Pancreas (tissue), 10 donors: ENCODE data around the gene MTHFD1L. TPM values are rescaled to one million over a fixed set of nuclear protein-coding genes. Genes with fewer than 3 reads are reported as not detected.

ENCODE experiments used
- ATAC-seq, 4 donors: fragments of 200-7000 bp; cut with Tn5 transposase; one replicate each; pipeline versions ENCODE4 v1.8.0 to v1.9.1; 2020; ENCODE audit warnings: mild to moderate bottlenecking in 4 of 4, moderate library complexity in 4 of 4
- DNase-seq, 6 donors: peaks; one replicate each; pipeline ENCODE4 v3.0.0-alpha.2; 2020
- FAIRE-seq: peaks from 2 replicates; lab custom pipeline; 2012; peaks lifted over from hg19 to GRCh38; lab: Jason Lieb, UNC
- H3K27ac ChIP-seq, 4 donors: fragments of 200-600 bp; sonication (generic); 1 replicate in 3 of 4; 2 replicates in 1 of 4; pipeline versions ENCODE4 v1.5.0 to v1.8.0; 2020
- H3K27me3 ChIP-seq, 4 donors: fragments of 200-600 bp; one replicate each; pipeline ENCODE4 v1.8.0; 2021
- H3K36me3 ChIP-seq, 3 donors: fragments of 200-600 bp; sonication (generic) in 1 of 3; one replicate each; pipeline versions ENCODE4 v1.5.0 to v1.8.0; 2020 to 2021
- H3K4me1 ChIP-seq, 3 donors: fragments of 200-600 bp; one replicate each; pipeline ENCODE4 v1.8.0; 2021
- H3K4me3 ChIP-seq, 4 donors: fragments of 200-600 bp; sonication (generic) in 2 of 4; one replicate each; pipeline versions ENCODE4 v1.5.0 to v1.8.0; 2020 to 2021
- H3K9me3 ChIP-seq, 4 donors: fragments of 200-600 bp; one replicate each; pipeline ENCODE4 v1.8.0; 2021
- WGBS, 2 donors: extraction: QIAGEN DNeasy Blood & Tissue Kit; methylation state at CpG; one replicate each; pipeline ENCODE4 v1.1.7; 2013; 5-methylcytosine and 5-hydroxymethylcytosine counted together
- intact Hi-C, 3 donors: fragments of 100-400 bp; cut with DNase I; formaldehyde crosslinking; loops; one replicate each; pipeline versions ENCODE4 v1.11.1 to v1.14.2; 2022
- polyA plus RNA-seq, 2 donors: library from polyadenylated mRNA; stranded (reverse); fragments of 200-250 nt; gene quantifications; one replicate each; pipeline ENCODE4 v1.2.3, GENCODE V29; 2013
- total RNA-seq, 6 donors: library from RNA; stranded (reverse); fragmentation: NEBNext Ultra II Directional in 4 of 6; extraction: Animal tissue kit (Norgen Biotek cat#: 25700) in 4 of 6; gene quantifications; one replicate each; pipeline versions ENCODE4 v1.2.1 to v1.2.4, GENCODE V29; 2021 to 2023
- TF ChIP-seq, protein P1 (sequence below), 4 donors: fragments of 200-600 bp; sonication (generic) in 3 of 4; IDR thresholded peaks; one replicate each; pipeline versions ENCODE4 v1.5.0 to v1.8.0; 2021; ENCODE audit warnings: antibody characterized with exemption in 4 of 4
- donor health status: healthy with polysubstance abuse.
- donor health status: DM: no; HTN: no; CAD: no; lungs with moderate emphysema.
- donor health status: DM: no; HTN: no; CAD: no.
- donor health status: control.
- donor health status: control.
- donor health status: Bipolar disorder and iron deficiency.
- donor health status: DM: yes; HTN: yes; CAD: no.
- donor health status: DM: no; HTN: no; CAD: no.
- donor health status: DM: no; HTN: no; CAD: no.
- donor health status: DM: yes; HTN: yes; CAD: no.

Gene MTHFD1L
- total and polyA plus RNA-seq, 8 donors: 3.2 to 26.5 (median 9.0) TPM

DNA sequence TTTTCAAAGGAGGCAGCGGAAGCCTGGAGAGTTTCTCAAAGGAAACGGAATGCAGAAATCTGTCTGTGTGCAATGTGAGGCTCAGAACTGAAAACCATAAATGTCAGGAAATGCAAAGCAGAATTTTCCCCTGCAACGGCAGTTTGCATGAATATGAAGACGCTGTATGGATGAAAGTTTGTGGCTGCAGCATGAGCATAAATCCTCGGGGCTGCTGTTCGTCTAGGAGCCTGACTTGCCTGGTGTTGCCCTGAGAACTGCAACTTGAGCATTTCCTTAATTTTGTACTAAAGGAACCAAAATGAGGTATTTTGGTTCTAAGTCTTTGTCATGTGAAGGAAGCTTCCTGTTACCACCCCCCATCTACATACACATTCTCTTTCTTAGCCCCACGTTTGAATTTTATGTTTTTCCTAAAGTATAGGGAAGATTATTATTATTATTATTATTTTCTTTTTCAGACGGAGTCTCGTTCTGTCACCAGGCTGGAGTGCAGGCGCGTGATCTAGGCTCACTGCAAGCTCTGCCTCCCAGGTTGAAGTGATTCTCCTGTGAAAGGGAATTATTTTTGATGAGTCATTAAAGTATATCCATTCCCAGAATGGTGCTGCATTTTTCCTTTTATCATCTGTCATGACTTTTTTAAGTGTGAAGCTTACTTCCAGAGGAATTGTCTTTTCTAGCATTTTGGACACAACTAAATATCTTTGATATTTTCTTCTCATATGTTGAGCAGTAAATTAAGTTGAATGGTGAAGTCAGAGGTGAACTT, 33.1 kb downstream of the MTHFD1L start:
- Histone ChIP-seq H3K4me3 (no peak overlapping the region), H3K27me3 (no peaks in the 10 kb centered on the region), H3K9me3 (no peaks in the 10 kb centered on the region), H3K4me1 (no peaks in the 10 kb centered on the region), H3K27ac (no peak overlapping the region), H3K36me3 (no peaks in the 10 kb centered on the region)
- ATAC-seq (peak in 1 of 4 donors; percentile 27), FAIRE-seq (no peak), DNase-seq (no peak)
- TF ChIP-seq, protein P1, sequence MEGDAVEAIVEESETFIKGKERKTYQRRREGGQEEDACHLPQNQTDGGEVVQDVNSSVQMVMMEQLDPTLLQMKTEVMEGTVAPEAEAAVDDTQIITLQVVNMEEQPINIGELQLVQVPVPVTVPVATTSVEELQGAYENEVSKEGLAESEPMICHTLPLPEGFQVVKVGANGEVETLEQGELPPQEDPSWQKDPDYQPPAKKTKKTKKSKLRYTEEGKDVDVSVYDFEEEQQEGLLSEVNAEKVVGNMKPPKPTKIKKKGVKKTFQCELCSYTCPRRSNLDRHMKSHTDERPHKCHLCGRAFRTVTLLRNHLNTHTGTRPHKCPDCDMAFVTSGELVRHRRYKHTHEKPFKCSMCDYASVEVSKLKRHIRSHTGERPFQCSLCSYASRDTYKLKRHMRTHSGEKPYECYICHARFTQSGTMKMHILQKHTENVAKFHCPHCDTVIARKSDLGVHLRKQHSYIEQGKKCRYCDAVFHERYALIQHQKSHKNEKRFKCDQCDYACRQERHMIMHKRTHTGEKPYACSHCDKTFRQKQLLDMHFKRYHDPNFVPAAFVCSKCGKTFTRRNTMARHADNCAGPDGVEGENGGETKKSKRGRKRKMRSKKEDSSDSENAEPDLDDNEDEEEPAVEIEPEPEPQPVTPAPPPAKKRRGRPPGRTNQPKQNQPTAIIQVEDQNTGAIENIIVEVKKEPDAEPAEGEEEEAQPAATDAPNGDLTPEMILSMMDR (IDR thresholded peaks at IDR 0.05): no peak
- WGBS, 2 donors: 86 to 87% methylated on average over 11 of the region's 11 CpGs
- intact Hi-C loops: loop anchor here in 2 of 3 donors (5.0 to 10.0 kb wide), 2 partner anchors 434 to 436 kb away; no protein-coding TSS in a partner anchor

DNA sequence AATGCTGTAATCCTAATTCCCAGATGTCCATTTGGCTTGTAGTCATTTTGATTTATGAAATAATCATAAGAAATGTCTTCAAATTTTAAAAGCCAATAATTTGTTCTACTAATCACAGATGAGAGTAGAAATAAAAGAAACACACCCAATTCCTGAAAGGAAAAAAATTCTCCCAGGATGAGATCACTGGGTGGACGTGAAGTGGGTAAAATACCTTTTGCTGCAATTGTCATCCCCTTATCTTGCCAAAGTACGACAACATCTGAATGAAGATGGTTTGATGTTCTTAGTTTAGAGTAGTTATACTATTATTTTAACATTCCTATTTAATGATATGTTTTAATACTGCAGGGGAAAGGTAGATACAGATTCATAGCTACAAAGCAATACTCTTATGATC, 33.7 kb downstream of the MTHFD1L start:
- ATAC-seq (no peak), FAIRE-seq (no peak)
- 86% methylated on average over 2 of the region's 2 CpGs for WGBS, 2 donors

DNA sequence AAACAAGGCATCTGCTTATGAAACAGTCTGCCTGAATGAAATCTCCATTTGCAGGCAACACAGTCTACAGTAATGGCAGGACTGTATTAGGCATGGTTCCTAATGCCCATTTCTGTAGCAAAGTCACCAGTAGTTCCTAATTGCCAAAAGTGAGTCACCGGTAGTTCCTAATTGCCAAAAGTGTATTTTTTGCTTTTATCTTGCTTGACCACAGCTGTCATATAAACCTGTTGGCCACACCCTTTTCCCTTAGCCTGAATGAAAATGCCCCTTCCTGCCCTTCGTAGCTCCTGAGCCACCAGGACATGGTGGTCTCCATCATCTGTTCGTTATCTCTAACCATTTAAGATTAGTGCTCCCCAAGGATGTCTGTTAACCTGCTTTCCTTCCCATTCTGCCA, 34.5 kb downstream of the MTHFD1L start:
- no peak for ATAC-seq
- FAIRE-seq: no peak
- H3K4me3 ChIP-seq: no peak overlapping the region
- no peaks in the 10 kb centered on the region for H3K27me3 ChIP-seq
- H3K4me1 ChIP-seq: no peaks in the 10 kb centered on the region
- DNase-seq: no peak
- H3K36me3 ChIP-seq: no peaks in the 10 kb centered on the region
- no peak overlapping the region for H3K27ac ChIP-seq
- TF ChIP-seq, protein P1 (IDR thresholded peaks at IDR 0.05): no peak
- intact Hi-C loops: no loop called here
- WGBS, 2 donors: 90 to 94% methylated on average over 3 of the region's 3 CpGs
- no peaks in the 10 kb centered on the region for H3K9me3 ChIP-seq

More for the DNA sequence above, 33.7 kb downstream of the MTHFD1L start:
- Histone ChIP-seq H3K4me1 (no peaks in the 10 kb centered on the region), H3K9me3 (no peaks in the 10 kb centered on the region), H3K36me3 (no peaks in the 10 kb centered on the region), H3K4me3 (no peak overlapping the region), H3K27ac (no peak overlapping the region), H3K27me3 (no peaks in the 10 kb centered on the region)
- TF ChIP-seq, protein P1 (IDR thresholded peaks at IDR 0.05): no peak
- no peak for DNase-seq
- intact Hi-C loops: loop anchor here in 2 of 3 donors (5.0 to 10.0 kb wide), 2 partner anchors 433 to 436 kb away; no protein-coding TSS in a partner anchor

DNA sequence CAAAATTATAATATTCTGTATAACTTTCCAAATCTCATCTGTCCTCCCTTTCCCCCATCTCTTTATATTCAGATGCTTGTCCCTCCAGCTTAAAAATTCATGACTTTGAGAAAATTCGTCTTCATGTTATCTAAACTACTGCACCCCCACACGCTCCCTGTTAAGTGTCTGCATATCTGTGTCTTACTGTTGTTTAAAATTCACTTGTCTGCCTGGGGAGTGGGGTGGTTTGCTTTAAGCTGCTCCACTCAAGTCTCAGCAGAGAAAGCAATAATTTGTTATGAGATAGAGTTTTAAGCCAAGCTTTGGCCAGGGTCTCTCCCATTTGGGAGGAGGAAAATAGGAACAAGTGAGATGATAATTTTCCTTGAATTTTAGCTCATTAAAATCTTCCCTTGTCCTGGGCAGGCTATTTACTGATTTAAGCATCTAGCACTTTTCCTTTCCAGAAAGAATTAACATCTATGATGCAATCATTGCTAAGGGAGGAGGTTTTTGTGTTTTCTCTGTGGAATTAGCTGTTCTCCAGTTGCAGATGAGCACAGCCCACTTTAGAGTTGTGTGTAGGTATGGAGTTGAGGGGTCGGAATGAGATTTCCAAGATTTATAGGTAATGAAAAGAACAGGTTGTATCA, 36.8 kb downstream of the MTHFD1L start:
- no peaks in the 10 kb centered on the region for H3K36me3 ChIP-seq
- DNase-seq (no peak), FAIRE-seq (no peak), ATAC-seq (no peak)
- TF ChIP-seq, protein P1 (IDR thresholded peaks at IDR 0.05): no peak
- intact Hi-C loops: no loop called here
- no peaks in the 10 kb centered on the region for H3K27me3 ChIP-seq
- H3K4me3 ChIP-seq: no peak overlapping the region
- no peaks in the 10 kb centered on the region for H3K9me3 ChIP-seq
- H3K4me1 ChIP-seq: no peaks in the 10 kb centered on the region
- no peak overlapping the region for H3K27ac ChIP-seq
- 79 to 90% methylated on average over 3 of the region's 3 CpGs for WGBS, 2 donors
